ENCODE results near the gene FGF6. TPM values are rescaled to one million over a fixed set of nuclear protein-coding genes. Genes with fewer than 3 reads are reported as not detected.
"Not testable (repeated sequence)": the region's sequence is repeated elsewhere in the genome, so short reads cannot be mapped to it uniquely, and the experiment has no call there.

FGF6 gene
- total and polyA plus RNA-seq, 2 donors (not counting 1 experiment from before 2014, with no cell fraction given): not detected

GRCh38 chr12:4412056-4412455 lies 33.6 kb downstream of the FGF6 start:
- Histone ChIP-seq H3K4me3 (replicated peaks in 1 of 4; ENCODE audit: control extremely low read depth in 1 of 4, insufficient read depth in 1 of 4, low read depth in 3 of 4, low read length in 4 of 4) (no peak overlapping the region), H4K20me1 (ENCODE audit: control insufficient read depth, extremely low read depth, insufficient read depth, low read length) (no peaks in the 10 kb centered on the region), H3K9me3 (ENCODE audit: control insufficient read depth, insufficient read depth, low read depth, low read length) (no peaks in the 10 kb centered on the region), H3K4me1 (ENCODE audit: control insufficient read depth, extremely low read depth, insufficient read depth, low read length) (no peaks in the 10 kb centered on the region), H3K9ac (ENCODE audit: insufficient read depth, low read length) (no peak overlapping the region), H2AFZ (ENCODE audit: low read length) (no peak overlapping the region), H3K27me3 (ENCODE audit: control insufficient read depth, insufficient read depth, low read length) (peaks cover 2% of the 10 kb centered on the region), H3K4me2 (ENCODE audit: extremely low read depth, insufficient read depth, low read length) (no peak overlapping the region), H3K36me3 (ENCODE audit: control insufficient read depth, insufficient read depth, low read length) (no peaks in the 10 kb centered on the region), H3K79me2 (ENCODE audit: control insufficient read depth, insufficient read depth, low read length) (no peaks in the 10 kb centered on the region), H3K27ac (ENCODE audit: insufficient read depth, low read length) (no peak overlapping the region)
- no peak for TF ChIP-seq EZH2 (IDR thresholded peaks at IDR 0.05; ENCODE audit: low read length, missing control alignments)
- TF ChIP-seq, protein P1, sequence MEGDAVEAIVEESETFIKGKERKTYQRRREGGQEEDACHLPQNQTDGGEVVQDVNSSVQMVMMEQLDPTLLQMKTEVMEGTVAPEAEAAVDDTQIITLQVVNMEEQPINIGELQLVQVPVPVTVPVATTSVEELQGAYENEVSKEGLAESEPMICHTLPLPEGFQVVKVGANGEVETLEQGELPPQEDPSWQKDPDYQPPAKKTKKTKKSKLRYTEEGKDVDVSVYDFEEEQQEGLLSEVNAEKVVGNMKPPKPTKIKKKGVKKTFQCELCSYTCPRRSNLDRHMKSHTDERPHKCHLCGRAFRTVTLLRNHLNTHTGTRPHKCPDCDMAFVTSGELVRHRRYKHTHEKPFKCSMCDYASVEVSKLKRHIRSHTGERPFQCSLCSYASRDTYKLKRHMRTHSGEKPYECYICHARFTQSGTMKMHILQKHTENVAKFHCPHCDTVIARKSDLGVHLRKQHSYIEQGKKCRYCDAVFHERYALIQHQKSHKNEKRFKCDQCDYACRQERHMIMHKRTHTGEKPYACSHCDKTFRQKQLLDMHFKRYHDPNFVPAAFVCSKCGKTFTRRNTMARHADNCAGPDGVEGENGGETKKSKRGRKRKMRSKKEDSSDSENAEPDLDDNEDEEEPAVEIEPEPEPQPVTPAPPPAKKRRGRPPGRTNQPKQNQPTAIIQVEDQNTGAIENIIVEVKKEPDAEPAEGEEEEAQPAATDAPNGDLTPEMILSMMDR (conservative IDR thresholded peaks at IDR 0.05 in 1 of 2, IDR thresholded peaks at IDR 0.05 in 1 of 2; ENCODE audit: low read depth in 1 of 2, low read length in 2 of 2): no peak
- DNase-seq (ENCODE audit: low read depth in 2 of 2): no peak

GRCh38 chr12:4407136-4407535 lies 38.5 kb downstream of the FGF6 start:
- no peaks in the 10 kb centered on the region for H3K9me3 ChIP-seq (ENCODE audit: control insufficient read depth, insufficient read depth, low read depth, low read length)
- H3K4me2 ChIP-seq (ENCODE audit: extremely low read depth, insufficient read depth, low read length): no peak overlapping the region
- no peaks in the 10 kb centered on the region for H3K36me3 ChIP-seq (ENCODE audit: control insufficient read depth, insufficient read depth, low read length)
- no peak overlapping the region for H2AFZ ChIP-seq (ENCODE audit: low read length)
- H3K4me3 ChIP-seq (replicated peaks in 1 of 4; ENCODE audit: control extremely low read depth in 1 of 4, insufficient read depth in 1 of 4, low read depth in 3 of 4, low read length in 4 of 4): no peak overlapping the region
- H3K9ac ChIP-seq (ENCODE audit: insufficient read depth, low read length): no peak overlapping the region
- no peaks in the 10 kb centered on the region for H3K27me3 ChIP-seq (ENCODE audit: control insufficient read depth, insufficient read depth, low read length)
- H3K4me1 ChIP-seq (ENCODE audit: control insufficient read depth, extremely low read depth, insufficient read depth, low read length): no peaks in the 10 kb centered on the region
- no peaks in the 10 kb centered on the region for H4K20me1 ChIP-seq (ENCODE audit: control insufficient read depth, extremely low read depth, insufficient read depth, low read length)
- no peaks in the 10 kb centered on the region for H3K79me2 ChIP-seq (ENCODE audit: control insufficient read depth, insufficient read depth, low read length)
- H3K27ac ChIP-seq (ENCODE audit: insufficient read depth, low read length): no peak overlapping the region
- TF ChIP-seq EZH2 (IDR thresholded peaks at IDR 0.05; ENCODE audit: low read length, missing control alignments): no peak
- TF ChIP-seq, protein P1 (conservative IDR thresholded peaks at IDR 0.05 in 1 of 2, IDR thresholded peaks at IDR 0.05 in 1 of 2; ENCODE audit: low read depth in 1 of 2, low read length in 2 of 2): no peak
- DNase-seq (ENCODE audit: low read depth in 2 of 2): no peak

GRCh38 chr12:4404877-4405637 lies 40.6 kb downstream of the FGF6 start:
- H3K9ac ChIP-seq (ENCODE audit: insufficient read depth, low read length); H3K27me3 ChIP-seq (ENCODE audit: control insufficient read depth, insufficient read depth, low read length); H3K4me1 ChIP-seq (ENCODE audit: control insufficient read depth, extremely low read depth, insufficient read depth, low read length); H3K4me2 ChIP-seq (ENCODE audit: extremely low read depth, insufficient read depth, low read length); H3K9me3 ChIP-seq (ENCODE audit: control insufficient read depth, insufficient read depth, low read depth, low read length); H4K20me1 ChIP-seq (ENCODE audit: control insufficient read depth, extremely low read depth, insufficient read depth, low read length); H3K4me3 ChIP-seq (replicated peaks in 1 of 4; ENCODE audit: control extremely low read depth in 1 of 4, insufficient read depth in 1 of 4, low read depth in 3 of 4, low read length in 4 of 4); H3K27ac ChIP-seq (ENCODE audit: insufficient read depth, low read length); H3K79me2 ChIP-seq (ENCODE audit: control insufficient read depth, insufficient read depth, low read length); DNase-seq (ENCODE audit: low read depth in 2 of 2); H2AFZ ChIP-seq (ENCODE audit: low read length); H3K36me3 ChIP-seq (ENCODE audit: control insufficient read depth, insufficient read depth, low read length): not testable (repeated sequence)

Data from fibroblast of lung (primary cell).